Keratinocyte (primary cell): ENCODE measurements around the gene DIAPH2.

ENCODE experiments used
- CTCF ChIP-seq, 3 experiments: IDR thresholded peaks in 1 of 3; conservative IDR thresholded peaks in 1 of 3; optimal IDR thresholded peaks in 1 of 3; 2 replicates in 2 of 3; 3 replicates in 1 of 3; pipeline versions ENCODE3 to v1.5.1; 2011; ENCODE audit warnings: low read length in 3 of 3, mild to moderate bottlenecking in 3 of 3, moderate library complexity in 2 of 3, control low read depth in 1 of 3, inconsistent platforms in 1 of 3; ENCODE audit not compliant: insufficient read depth in 2 of 3; ENCODE audit errors: extremely low read depth in 1 of 3
- EZH2 ChIP-seq: IDR thresholded peaks from one replicate; pipeline ENCODE4 v1.6.1; 2012; ENCODE audit warnings: inconsistent platforms, mild to moderate bottlenecking, low read length, moderate library complexity

GRCh38 chrX:96683997-96684338 is 674 bp upstream of the DIAPH2 start:
- TF ChIP-seq CTCF (optimal IDR thresholded peaks at IDR 0.05 in 1 of 3, IDR thresholded peaks at IDR 0.05 in 1 of 3, conservative IDR thresholded peaks at IDR 0.05 in 1 of 3; ENCODE audit: extremely low read depth in 1 of 3, insufficient read depth in 2 of 3, low read length in 3 of 3) (no peak), EZH2 (no peak)
